Muscle of leg (tissue), 11 donors: Measurements from ENCODE around the gene RAPGEF1. TPM values are rescaled to one million over a fixed set of nuclear protein-coding genes. Genes with fewer than 3 reads are reported as not detected.

Experiments
- DNase-seq: peaks from one replicate; pipeline ENCODE4 v3.0.0; 2013
- H3K27ac ChIP-seq: one replicate; pipeline ENCODE4 v1.5.1; 2013; ENCODE audit warnings: mild to moderate bottlenecking, low read length, control low read depth
- H3K27me3 ChIP-seq: one replicate; pipeline ENCODE4 v1.6.1; 2013; ENCODE audit warnings: low read length; ENCODE audit not compliant: control insufficient read depth, insufficient read depth
- H3K36me3 ChIP-seq: one replicate; pipeline ENCODE4 v1.6.1; 2013; ENCODE audit warnings: low read length; ENCODE audit not compliant: control insufficient read depth, insufficient read depth
- H3K4me1 ChIP-seq: one replicate; pipeline ENCODE4 v1.6.1; 2013; ENCODE audit warnings: low read length; ENCODE audit not compliant: control insufficient read depth, insufficient read depth
- H3K4me3 ChIP-seq: one replicate; pipeline ENCODE4 v1.5.1; 2013; ENCODE audit warnings: low read length, control low read depth
- H3K9me3 ChIP-seq: replicated peaks from 2 replicates; pipeline ENCODE4 v1.6.1; 2013; ENCODE audit warnings: low read depth, low read length; ENCODE audit not compliant: control insufficient read depth
- WGBS: methylation state at CpG from one replicate; pipeline ENCODE4 v1.1.5; 2013; ENCODE audit warnings: missing lambda C conversion rate; ENCODE audit not compliant: insufficient coverage; 5-methylcytosine and 5-hydroxymethylcytosine counted together
- polyA plus RNA-seq, 8 donors: library from polyadenylated mRNA; unstranded; fragments of 120-200 nt; gene quantifications; one replicate each; pipeline versions ENCODE4 v1.2.1 to v1.2.3, GENCODE V29; 2013; ENCODE audit warnings: inconsistent platforms in 1 of 8, low replicate concordance in 1 of 8; ENCODE audit not compliant: insufficient read length in 8 of 8, insufficient read depth in 1 of 8
- total RNA-seq: library from RNA; stranded (reverse); fragments of 120-200 nt; gene quantifications from one replicate; pipeline ENCODE4 v1.2.4, GENCODE V29; 2013

RAPGEF1 gene
- total and polyA plus RNA-seq, 9 donors: 30.2 to 95.2 (median 79.6) TPM

DNA sequence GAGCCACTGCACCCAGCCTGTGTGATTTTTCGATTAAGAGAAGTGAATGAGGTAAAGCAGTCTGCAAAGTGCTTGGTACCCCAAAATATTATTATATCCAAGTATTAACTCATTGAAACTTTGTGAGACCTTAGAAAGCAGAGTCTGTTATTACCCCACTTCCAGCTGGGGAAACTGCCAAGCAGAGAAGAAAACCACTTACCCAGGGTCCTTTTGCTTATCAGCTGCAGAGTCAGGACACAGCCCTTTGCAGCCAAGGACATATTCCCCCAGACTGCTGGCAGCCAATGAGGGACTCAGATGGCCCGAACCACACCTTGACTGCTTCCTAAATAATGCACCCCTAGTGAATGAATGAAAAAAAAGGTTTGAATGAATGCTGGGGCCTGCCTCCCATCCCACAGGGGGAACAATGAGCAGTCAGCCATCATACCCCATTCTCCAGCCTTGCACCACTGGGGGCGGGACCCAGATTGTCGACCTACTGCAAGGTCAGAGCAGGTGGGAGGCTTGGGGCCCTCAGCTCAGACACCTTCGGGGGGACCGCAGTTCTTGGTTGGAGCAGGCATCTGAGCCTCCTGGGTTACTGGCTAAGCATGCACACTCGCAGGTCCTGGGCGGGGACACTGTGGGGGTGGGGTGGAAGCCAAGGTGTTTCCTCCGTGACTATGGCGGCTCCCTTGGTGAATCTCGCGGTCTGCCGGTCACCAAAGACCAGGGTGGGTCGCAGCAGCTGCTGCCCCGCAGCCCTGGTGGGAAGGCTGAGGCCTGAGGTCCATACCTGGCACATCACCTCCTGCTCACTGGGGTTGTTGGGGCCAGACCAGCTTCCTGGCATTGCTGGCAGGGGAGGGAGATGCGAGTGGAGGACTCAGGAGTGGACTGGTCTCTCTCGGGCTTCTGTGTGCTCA lies 164.9 kb downstream of the RAPGEF1 start:
- H3K27ac ChIP-seq: no peak overlapping the region
- H3K9me3 ChIP-seq: no peaks in the 10 kb centered on the region
- H3K4me1 ChIP-seq: peaks cover 9% of the 10 kb centered on the region
- H3K27me3 ChIP-seq: no peaks in the 10 kb centered on the region
- H3K4me3 ChIP-seq: no peak overlapping the region
- H3K36me3 ChIP-seq: peaks cover 68% of the 10 kb centered on the region
- DNase-seq: no peak
- WGBS: 91% methylated on average over 13 of the region's 17 CpGs

- DNase-seq: no peak
- WGBS: 97% methylated on average over 5 of the region's 8 CpGs
- H3K4me3 ChIP-seq: no peak overlapping the region
- no peak overlapping the region for H3K27ac ChIP-seq
- H3K9me3 ChIP-seq: no peaks in the 10 kb centered on the region
- no peaks in the 10 kb centered on the region for H3K27me3 ChIP-seq
- H3K4me1 ChIP-seq: no peaks in the 10 kb centered on the region
- peaks cover 15% of the 10 kb centered on the region for H3K36me3 ChIP-seq
Measured at GRCh38 chr9:131567910-131568309, 172.0 kb downstream of the RAPGEF1 start.

DNA sequence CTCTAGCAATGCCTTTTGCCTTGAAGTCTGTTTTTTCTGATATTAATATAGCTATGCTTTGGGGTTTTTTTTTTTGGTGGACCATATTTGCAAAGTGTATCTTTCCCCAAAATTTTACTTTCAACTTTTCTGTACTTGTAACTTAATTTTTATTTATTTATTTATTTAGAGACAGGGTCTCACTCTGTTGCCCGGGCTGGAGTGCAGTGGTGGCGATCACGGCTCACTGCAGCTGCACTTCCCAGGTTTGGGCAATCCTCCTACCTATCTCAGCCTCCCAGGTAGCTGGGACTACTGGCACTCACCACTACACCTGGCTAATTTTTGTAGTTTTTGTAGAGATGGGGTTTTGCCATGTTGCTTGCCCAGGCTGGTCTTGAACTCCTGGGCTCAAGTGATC lies 173.7 kb downstream of the RAPGEF1 start:
- peaks cover 3% of the 10 kb centered on the region for H3K36me3 ChIP-seq
- no CpG with 5 or more reads among the region's 3 CpGs for WGBS
- H3K4me1 ChIP-seq: no peaks in the 10 kb centered on the region
- H3K27me3 ChIP-seq: no peaks in the 10 kb centered on the region
- H3K4me3 ChIP-seq: no peak overlapping the region
- peaks cover 2% of the 10 kb centered on the region for H3K9me3 ChIP-seq
- no peak for DNase-seq
- H3K27ac ChIP-seq: no peak overlapping the region

DNA sequence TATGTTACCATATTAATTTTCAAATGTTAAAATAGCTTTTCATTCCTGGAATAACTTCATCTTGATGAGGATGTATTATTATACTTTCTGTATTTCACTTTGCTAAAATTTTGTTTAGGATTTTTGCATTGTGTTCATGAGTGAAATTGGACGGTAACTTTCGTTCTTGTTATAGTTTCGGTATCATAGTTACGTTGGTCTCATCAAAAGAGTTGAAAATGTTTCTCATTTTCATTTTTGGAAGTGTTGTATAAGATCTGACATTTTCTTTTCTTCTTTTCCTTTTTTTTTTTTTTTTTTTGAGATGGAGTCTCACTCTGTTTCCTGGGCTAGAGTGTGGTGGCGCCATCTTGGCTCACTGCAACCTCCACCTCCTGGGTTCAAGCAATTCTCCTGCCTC lies 174.5 kb downstream of the RAPGEF1 start:
- no CpG with 5 or more reads among the region's 5 CpGs for WGBS
- Histone ChIP-seq H3K4me1 (no peaks in the 10 kb centered on the region), H3K9me3 (peaks cover 8% of the 10 kb centered on the region), H3K36me3 (no peaks in the 10 kb centered on the region), H3K27ac (no peak overlapping the region), H3K27me3 (no peaks in the 10 kb centered on the region), H3K4me3 (no peak overlapping the region)
- no peak for DNase-seq

GRCh38 chr9:131562032-131562959 lies 177.6 kb downstream of the RAPGEF1 start:
- H3K27ac ChIP-seq: no peak overlapping the region
- WGBS: 75% methylated on average over 1 of the region's 9 CpGs

GRCh38 chr9:131559421-131560000 lies 180.4 kb downstream of the RAPGEF1 start:
- no peak overlapping the region for H3K27ac ChIP-seq
- H3K36me3 ChIP-seq: no peaks in the 10 kb centered on the region
- peaks cover 14% of the 10 kb centered on the region for H3K27me3 ChIP-seq
- no peaks in the 10 kb centered on the region for H3K4me1 ChIP-seq
- no peak for DNase-seq
- peaks cover 13% of the 10 kb centered on the region for H3K9me3 ChIP-seq
- WGBS: 83% methylated on average over 1 of the region's 1 CpG
- H3K4me3 ChIP-seq: no peak overlapping the region

More at GRCh38 chr9:131562032-131562959, 177.6 kb downstream of the RAPGEF1 start:
- H3K9me3 ChIP-seq: peaks cover 13% of the 10 kb centered on the region
- DNase-seq: no peak
- H3K36me3 ChIP-seq: no peaks in the 10 kb centered on the region
- H3K4me3 ChIP-seq: no peak overlapping the region
- no peaks in the 10 kb centered on the region for H3K4me1 ChIP-seq
- H3K27me3 ChIP-seq: no peaks in the 10 kb centered on the region

DNA sequence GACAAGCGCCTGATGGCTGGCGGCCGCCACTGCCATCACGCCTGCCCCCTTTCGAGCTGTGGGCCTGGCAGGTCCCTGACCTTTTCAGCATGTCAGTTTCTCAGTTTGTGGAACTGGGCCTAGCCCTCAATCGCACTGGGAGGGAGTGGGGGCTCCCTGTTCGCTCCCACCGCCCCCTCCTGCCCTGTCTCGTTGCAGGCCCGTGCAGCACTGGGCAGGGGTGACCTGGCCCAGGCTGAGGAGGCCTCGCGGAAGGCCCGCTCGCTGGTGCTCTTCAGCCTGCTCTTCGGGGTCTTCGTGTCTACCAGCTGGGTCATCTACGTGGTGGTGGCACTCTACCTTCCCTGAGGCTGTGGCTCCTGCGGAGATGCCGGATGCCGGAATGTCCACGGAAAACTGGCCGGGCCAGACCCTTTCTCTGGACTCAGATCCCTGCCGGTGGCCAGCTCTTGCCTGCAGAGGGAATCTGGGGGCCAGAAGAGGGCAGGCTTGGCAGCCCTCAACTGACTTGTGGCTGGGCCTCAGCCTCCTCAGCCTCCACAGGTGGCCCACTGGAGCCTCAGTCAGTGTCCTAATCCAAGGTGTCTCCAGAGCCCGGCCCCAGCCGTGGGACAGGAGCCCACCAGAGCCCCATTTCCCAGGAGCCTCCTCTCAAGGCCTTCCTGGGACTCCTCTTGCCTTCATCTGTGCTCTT lies 181.9 kb downstream of the RAPGEF1 start:
- H3K9me3 ChIP-seq: peaks cover 15% of the 10 kb centered on the region
- DNase-seq: no peak
- WGBS: 93% methylated on average over 25 of the region's 25 CpGs
- peaks cover 27% of the 10 kb centered on the region for H3K27me3 ChIP-seq
- no peak overlapping the region for H3K27ac ChIP-seq
- H3K4me3 ChIP-seq: no peak overlapping the region
- H3K36me3 ChIP-seq: no peaks in the 10 kb centered on the region
- H3K4me1 ChIP-seq: no peaks in the 10 kb centered on the region

DNA sequence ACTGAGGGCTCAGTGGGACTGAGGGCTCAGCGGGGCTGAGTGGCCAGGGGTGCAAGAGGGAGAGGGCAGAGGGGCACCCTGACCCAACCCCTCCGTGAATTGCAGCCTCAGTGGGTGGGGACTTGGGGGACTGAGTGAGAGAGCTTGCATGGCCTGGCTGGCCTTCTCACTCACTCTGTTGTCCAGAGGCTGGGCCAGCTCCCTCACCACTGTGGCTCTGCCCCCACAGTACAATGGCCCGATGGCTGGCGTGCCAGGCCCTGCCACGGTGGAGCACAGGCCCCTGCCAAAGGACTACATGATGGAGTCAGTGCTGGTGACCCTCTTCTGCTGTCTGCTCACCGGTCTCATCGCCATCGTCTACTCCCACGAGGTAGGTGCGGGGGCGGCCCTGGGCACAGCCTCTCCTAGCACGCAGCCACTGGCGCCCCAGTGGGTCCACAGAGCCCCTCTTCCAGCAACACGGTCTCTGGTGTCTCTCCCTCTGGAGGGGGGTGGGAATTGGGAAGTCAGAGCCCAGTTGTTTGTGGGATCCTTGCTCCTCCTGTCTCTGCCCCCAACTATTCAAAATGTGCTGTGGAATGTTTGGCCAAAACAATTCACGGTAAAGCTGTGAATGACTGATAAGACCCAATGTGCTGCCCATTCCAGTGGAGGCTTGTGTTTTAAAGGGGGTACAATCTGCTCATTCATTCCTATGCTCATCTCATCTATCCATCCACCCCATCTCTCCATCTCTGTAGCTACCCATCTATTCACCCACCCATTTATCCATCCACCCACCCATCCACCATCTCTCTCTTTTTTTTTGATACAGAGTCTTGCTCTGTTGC lies 183.8 kb downstream of the RAPGEF1 start:
- no peak for DNase-seq
- 91% methylated on average over 12 of the region's 15 CpGs for WGBS
- no peak overlapping the region for H3K27ac ChIP-seq
- H3K27me3 ChIP-seq: peaks cover 27% of the 10 kb centered on the region
- H3K4me1 ChIP-seq: no peaks in the 10 kb centered on the region
- no peaks in the 10 kb centered on the region for H3K36me3 ChIP-seq
- peaks cover 13% of the 10 kb centered on the region for H3K9me3 ChIP-seq
- H3K4me3 ChIP-seq: no peak overlapping the region

GRCh38 chr9:131554843-131555351 lies 185.0 kb downstream of the RAPGEF1 start:
- H3K27ac ChIP-seq: no peak overlapping the region
- 16% methylated on average over 45 of the region's 54 CpGs for WGBS

More at GRCh38 chr9:131554843-131555351, 185.0 kb downstream of the RAPGEF1 start:
- Histone ChIP-seq H3K36me3 (no peaks in the 10 kb centered on the region), H3K4me1 (no peaks in the 10 kb centered on the region), H3K27me3 (peaks cover 27% of the 10 kb centered on the region), H3K9me3 (peaks cover 5% of the 10 kb centered on the region), H3K4me3 (no peak overlapping the region)
- DNase-seq: no peak
